Posterior vena cava (tissue), 2 donors: ENCODE results near the gene F8. TPM values are rescaled to one million over a fixed set of nuclear protein-coding genes. Genes with fewer than 3 reads are reported as not detected.
"Not testable (repeated sequence)": the region's sequence is repeated elsewhere in the genome, so short reads cannot be mapped to it uniquely, and the experiment has no call there.

Experiments
- DNase-seq: peaks from one replicate; pipeline ENCODE4 v3.0.0-alpha.2; 2020; ENCODE audit warnings: low spot score
- intact Hi-C, 2 donors: fragments of 100-400 bp; cut with DNase I; formaldehyde crosslinking; loops; one replicate each; pipeline versions ENCODE4 v1.14.1 to v1.14.2; 2022 to 2023
- total RNA-seq, 2 donors: library from RNA; stranded (reverse); fragmentation: NEBNext Ultra II Directional; extraction: Animal tissue kit (Norgen Biotek cat#: 25700); gene quantifications; one replicate each; pipeline ENCODE4 v1.2.1, GENCODE V29; 2021
- donor health status: DM: yes; HTN: yes; CAD: no.
- donor health status: DM: yes; HTN: yes; CAD: no.

F8 gene
- total RNA-seq, 2 donors from 2014 or later, result 28.1 to 31.0 TPM

DNA sequence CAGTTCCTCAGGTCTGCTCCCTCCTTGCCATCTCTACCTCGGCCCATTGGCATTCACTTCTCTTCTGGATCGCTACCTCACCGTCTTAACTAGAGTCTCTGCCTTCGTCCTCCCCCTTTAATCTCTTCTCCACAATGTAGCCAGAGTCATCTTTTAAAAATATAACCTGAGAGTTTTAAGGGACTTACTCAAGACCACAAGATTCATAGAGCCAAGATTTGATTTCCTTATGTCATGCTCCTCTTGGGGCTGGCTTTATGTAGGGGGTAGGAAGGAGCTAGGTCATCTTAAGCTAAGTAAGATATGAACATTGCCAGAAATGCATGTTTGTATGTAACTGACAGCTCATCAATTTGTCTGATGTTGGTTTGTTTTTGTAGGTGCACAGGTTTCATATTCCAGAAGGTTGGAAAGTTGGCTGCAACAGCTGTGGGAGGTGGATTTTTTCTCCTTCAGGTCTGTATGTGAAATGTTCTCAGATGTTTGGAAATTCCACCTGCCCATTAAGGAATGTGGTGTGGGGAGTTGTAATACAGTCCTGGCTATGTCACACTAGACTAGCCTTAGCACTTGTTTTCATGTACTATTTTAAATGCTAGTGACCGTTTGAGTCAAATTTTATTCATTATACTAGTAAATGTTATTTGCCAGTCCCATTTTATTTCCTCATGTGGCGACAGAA lies 23.7 kb upstream of the F8 start:
- DNase-seq, result no peak
- intact Hi-C loops, result no loop called here

DNA sequence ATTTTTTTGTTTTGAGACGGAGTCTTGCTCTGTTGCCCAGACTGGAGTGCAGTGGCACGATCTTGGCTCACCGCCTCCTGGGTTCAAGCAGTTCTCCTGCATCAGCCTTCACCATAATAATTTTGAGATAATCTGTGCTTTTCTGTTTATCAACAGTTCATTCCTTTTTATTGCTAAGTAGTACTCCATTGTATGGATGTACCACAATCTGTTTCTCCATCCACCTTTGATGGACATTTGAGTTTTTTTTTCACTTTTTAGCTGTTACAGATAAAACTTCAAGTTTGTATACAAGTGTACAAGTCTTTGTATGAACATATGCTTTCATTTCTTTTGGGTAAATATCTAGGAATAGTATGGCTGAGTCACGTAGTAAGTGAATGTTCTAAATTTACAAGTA lies 13.2 kb upstream of the F8 start:
- DNase-seq, result no peak
- intact Hi-C loops, result loop anchor here in 1 of 2 donors (5.0 kb wide), 1 partner anchor 278 kb away; no protein-coding TSS in a partner anchor

DNA sequence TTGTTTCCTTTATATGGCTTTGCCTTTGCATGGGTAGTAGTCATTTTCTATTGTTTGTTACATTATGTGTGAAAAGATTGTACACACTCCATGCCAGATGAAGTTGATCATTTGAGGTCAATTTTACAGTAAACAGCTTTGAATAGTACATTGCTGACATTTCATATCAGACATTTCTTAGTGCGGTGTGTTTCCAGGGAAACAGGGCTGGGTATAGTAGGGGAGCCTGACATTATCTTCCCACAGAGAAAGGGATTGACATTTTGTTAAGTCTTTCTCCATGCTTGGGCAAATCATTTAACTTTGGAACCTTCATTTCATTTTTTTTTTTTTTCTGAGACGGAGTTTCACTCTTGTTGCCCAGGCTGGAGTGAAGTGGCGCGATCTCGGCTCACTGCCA lies 9.1 kb upstream of the F8 start:
- DNase-seq, result no peak
- intact Hi-C loops, result no loop called here

DNA sequence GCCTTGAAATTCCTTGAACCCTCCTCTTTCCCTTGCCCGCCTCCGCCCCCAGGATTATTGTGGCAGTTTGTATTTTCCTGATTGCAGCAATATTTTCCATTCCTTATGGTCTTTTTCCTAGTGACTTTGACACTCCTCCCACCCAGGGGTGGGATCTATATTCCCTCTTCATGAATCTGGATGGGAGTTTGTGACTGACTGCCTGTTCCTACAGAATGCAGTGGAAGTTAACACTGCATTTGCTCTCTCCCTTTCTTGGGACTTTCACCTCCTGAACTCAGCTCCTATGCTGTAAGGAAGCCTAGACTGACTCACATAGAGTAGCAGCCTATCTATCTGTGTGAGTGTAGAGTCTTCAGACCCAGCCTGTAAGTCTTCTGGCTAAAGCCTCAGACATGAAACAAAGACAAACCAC lies 6.4 kb upstream of the F8 start:
- DNase-seq, result no peak

DNA sequence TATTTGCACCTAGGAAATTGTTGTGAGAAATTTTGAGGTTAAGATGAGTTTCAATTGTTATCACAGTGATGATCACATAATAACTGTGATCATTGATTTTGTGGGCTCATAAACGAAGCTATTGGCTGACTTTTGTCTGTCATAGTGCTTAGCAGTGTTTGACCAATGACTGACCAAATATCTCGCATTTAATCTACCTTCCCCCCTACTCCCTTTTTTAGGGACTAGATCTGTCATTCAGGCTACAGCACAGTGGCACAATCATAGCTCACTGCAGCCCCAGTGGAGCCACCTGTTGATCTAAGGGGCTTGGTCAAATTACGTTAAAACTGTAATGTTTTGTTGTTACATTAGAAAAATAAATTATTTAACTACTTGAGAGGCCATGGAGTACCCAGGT lies 5.6 kb upstream of the F8 start:
- intact Hi-C loops, result no loop called here

More for the DNA sequence above, 6.4 kb upstream of the F8 start:
- intact Hi-C loops, result no loop called here

DNA sequence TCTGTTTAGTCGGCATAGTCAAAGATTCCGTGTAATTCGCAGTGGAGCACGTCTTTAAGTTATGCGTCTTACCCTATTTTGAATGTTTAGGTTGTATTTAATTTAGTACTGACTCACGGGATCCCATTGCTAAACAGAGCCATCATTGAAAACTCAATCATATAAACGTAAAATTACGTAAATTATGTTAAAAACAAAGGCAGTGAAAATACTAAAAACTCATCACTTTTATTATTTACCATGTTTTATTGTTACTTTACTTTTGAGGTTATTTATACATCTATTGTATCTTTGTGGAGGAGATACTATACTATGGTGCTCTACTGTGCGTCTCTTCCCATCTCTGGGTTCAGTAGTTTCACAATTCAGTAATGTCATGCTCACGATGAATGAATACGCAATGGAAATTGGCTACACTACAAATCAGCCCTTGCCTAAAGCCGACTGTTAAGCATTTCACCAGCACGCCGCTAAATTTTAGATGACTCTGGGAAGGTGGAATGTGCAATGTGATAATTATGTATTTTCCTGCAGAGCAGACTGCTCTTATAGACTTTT lies 5.1 kb upstream of the F8 start:
- DNase-seq, result no peak
- intact Hi-C loops, result no loop called here

More for the DNA sequence above, 5.6 kb upstream of the F8 start:
- DNase-seq, result no peak

DNA sequence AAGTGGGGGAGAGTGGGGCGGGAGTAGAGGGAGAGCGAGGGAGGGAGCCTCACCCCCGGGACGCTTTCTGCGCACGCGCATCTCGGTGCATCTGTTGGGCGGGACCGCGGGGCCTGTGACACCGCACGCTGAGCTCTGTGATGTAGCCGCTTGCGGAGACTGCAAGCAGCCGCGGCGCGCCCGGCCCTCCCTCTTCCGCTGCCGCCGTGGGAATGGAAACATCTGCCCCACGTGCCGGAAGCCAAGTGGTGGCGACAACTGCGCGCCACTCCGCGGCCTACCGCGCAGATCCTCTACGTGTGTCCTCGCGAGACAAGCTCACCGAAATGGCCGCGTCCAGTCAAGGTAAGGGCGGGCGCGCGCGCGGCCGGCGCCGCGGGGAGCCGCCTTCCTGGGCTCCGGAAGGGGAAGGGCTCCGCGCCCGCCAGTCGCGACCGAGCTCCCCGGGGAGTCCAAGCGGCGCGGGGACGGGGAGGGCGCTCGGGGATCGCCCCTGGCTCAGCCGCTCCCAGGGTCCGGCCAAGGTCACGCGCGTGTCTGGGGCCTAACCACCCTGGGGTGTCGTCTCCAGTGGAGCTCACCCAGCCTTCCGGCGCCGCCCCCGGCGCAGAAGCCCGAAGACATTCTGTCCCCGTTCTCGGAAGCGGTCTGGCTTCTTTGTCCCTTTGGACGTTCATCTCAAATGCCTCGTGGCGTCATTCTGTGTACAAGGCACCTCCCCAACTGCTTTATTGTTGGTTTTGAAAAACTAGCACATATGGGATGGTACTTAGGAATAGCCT lies 4.4 kb upstream of the F8 start, which contains the start of gene FUNDC2:
TSS of gene FUNDC2 (plus strand) at position 118 of the 782 bp plus-strand sequence. CDS start at position 213, 95 bp downstream.
- intact Hi-C loops, result no loop called here
- peak; percentile 98 for DNase-seq

DNA sequence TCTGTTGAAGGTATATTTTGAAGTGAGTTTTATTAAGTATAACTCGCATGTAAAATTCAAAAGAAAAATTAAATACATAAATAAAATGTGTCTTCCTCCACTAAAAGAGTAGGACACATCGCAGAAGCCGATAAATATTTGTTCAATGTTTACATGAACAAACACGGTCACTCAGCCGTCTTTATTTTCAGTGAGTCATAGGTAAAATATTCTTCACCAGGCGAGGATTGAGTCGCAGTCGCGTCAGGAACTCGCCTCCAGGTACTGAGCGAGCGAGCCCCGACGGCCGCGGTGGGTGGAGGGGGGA lies 3.9 kb upstream of the F8 start:
- no peak for DNase-seq

DNA sequence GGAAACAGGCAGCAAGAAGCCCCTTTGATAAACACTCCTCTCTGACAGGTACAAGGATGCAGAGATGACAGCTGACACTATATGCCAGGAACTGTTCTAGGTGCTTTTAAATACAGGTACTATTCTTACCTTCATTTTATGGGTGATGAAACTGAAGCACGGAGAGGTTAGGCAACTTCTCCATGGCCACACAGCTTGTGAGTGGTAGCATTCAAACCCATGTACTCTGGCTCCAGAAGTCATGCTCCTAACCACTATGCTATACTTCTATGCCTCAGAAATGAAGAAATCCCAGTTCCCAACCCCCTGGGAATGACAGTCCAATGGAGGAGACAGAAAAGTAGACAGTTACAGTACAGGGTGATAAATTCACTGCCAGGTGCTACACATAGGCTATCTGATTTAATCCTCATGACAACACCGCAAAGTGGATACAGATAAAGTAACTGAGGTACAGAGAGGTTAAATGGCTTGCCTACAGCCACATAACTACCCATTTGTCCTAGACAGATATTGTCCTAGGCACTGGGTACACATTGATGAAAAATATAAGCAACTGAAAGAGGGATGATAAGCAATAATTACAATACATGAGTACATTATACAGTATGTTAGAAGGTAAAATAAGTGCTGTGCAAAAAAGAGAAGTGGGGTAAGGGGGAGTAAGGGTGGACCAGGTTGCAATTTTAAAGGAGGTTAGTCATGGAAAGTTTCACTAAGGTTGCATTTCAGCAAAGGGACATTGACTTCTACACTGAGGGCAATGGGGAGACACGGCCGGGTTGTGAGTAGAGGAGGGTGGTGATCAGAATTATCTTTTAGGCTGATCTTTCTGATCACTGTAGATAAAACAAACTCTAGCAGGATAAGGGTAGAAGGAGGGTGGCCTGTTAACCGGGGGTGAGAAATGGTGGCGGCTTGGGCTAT lies 1.6 kb upstream of the F8 start:
- DNase-seq, result no peak
- intact Hi-C loops, result no loop called here

More for the DNA sequence above, 3.9 kb upstream of the F8 start:
- intact Hi-C loops, result no loop called here

DNA sequence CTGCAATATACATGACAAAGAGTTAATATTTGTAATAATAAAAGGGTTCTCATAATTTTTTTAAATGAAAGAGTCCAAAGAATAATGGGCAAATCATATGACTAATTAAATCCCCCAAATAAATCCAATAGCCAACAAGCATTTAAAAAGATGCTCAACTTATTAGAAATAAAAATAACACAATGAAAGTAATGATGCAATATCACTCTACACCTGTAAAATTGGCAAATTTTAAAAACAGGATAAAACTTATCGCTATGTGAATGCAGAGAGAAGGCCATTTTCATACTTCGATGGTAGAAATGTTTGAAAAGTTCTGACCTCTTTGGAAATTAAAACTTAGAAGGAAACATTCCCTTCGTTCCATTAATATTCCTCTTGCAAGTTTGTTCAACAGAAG lies 1.9 kb downstream of the F8 start:
- intact Hi-C loops, result no loop called here
- no peak for DNase-seq

DNA sequence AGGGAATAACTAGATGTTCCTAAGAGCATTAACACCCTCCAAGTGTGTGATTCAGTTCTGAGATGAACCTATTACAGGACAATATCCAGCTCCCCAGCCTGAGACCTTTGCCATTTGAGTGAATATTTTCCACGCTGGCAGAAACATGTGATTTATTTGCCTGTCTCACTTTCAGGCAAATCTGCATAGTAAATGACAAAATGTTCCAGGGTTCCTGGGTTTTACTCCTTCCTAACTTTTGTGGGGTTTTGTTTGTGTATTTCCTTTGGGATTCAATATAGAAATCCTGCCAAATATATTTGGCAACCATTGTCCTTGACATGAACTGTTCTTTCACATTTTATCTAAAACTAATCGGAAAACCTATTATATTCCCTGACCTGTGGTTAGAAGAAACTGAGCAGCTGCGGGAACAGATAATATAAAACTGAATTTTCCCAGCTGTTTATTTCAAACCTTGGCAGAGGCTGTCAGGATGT lies 12.5 kb downstream of the F8 start:
- DNase-seq, result no peak
- intact Hi-C loops, result no loop called here

DNA sequence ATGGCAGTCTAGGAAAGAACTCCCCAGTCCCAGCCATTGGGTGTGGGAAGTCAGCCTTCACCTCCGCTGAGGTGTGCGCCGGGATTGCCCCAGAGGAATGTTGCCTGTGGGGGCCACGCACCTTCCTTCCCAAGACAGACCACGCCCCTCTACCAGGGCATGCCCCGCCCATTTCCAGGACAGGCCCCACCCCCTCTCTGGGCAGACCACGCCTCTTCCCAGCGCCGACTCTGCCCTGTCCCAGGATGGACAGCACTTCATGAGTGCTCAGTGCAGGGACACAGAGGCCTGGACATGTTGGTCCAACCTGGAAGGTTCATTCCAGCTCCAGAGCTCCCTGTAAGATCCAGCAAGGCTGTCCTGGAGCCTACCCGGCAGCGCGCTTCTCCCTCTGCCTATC lies 13.9 kb downstream of the F8 start:
- intact Hi-C loops, DNase-seq: not testable (repeated sequence)

DNA sequence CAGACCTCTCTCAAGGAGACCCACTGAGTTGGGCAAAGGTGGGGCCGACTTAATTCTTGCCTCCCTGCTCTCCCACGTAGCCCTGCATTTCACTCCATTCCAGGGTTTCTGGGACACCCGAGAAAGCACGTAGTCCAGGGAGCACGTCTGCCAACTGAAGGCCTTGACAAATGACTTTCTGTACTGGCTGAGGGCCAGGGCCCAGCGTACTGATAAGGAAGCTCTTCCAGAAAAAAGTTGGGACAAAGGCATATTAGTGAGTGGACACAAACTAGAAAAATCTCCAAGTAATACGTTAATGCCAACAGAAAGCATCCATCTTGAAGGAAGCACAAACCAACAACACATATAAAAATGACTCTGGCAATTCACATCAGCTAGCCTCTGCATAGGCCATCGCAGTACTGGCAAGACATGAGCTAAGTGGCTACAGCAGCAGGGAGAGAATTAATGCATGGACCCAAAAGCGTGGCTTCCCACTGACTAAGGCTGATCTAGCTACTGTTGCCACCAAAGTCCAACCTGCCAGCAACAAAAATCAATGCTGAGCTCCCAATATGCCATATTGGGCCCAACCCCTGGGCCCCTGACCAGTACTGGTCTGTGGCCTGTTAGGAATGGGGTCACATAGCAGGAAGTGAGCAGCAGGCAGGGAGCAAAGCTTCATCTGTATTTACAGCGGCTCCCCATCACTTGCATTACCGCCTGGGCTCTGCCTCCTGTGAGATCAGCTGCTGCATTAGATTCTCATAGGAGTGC lies 15.4 kb downstream of the F8 start:
- intact Hi-C loops, DNase-seq: not testable (repeated sequence)

DNA sequence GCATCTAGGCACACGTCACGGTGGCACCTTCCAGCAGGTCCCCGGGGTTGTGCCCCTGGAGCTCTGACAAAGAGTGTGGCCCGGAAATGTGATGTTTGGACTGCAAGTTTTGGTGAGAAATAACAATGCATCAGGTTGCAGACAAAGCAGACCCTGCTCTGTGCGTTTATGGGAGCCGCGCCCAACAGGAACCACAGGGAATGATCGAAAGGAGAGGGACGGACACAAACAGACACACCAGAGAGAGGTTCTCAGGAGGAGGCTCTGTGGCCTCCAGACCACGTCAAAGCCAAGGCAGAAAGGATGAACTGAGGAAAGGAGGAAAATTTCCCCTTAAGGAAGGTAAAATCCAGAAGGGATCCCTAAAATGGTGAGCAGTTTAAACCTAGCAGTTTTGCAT lies 16.1 kb downstream of the F8 start:
- DNase-seq, intact Hi-C loops: not testable (repeated sequence)

DNA sequence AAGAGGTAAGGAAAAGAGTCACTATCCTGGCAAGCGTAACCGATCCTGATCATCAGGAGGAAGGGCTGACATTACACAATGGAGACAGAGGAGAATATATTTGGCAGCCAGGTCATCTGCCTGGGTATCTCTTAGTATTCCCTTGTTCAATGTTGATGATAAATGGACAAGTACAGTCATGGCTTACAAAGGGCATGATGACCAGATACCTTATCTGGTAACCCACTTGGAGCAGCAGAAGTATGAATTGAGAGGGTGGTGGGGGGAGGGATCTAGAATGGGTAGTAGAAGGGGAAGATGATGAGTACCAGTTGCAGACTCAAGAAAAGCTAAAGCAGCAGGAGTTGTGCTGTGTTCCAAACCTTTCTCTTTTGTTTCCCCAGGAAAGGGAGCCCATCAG lies 17.3 kb downstream of the F8 start:
- intact Hi-C loops, result no loop called here
- DNase-seq, result no peak

DNA sequence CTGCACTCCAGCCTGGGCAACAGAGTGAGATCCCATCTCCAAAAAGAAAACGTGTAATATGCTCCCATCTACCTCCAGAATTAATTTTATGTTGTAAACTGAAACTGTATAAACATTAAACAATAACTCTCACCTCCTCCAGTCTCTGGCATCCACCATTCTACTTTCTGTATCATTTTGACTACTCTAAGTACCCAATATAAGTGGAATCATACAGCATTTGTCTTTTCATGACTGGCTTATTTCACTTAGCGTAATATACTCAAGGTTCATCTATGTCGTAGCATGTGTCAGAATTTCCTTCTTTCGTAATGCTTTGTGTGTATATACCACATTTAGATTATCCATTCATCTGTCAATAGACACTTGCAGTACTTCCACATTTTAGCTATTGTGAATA lies 20.6 kb downstream of the F8 start:
- no peak for DNase-seq
- intact Hi-C loops, result no loop called here

DNA sequence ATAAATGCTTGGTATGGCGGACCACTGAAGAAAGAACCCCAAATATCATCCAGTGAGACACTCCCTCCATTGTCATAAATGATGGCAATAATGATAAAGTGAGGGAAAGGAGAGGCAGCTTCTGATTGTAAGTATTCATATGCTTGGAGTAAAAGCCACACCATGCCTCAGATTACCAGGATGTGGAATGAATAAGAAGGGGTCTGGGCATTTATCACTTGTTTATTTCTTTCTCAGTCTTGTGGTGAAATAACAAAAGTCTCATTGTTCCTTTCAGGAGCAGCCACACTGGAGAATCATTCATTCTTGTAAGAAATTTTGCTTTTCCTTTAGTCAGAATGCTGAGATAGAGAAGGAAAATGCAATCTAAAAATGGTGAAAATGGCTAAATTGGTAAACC lies 21.7 kb downstream of the F8 start:
- intact Hi-C loops, result no loop called here
- DNase-seq, result no peak

DNA sequence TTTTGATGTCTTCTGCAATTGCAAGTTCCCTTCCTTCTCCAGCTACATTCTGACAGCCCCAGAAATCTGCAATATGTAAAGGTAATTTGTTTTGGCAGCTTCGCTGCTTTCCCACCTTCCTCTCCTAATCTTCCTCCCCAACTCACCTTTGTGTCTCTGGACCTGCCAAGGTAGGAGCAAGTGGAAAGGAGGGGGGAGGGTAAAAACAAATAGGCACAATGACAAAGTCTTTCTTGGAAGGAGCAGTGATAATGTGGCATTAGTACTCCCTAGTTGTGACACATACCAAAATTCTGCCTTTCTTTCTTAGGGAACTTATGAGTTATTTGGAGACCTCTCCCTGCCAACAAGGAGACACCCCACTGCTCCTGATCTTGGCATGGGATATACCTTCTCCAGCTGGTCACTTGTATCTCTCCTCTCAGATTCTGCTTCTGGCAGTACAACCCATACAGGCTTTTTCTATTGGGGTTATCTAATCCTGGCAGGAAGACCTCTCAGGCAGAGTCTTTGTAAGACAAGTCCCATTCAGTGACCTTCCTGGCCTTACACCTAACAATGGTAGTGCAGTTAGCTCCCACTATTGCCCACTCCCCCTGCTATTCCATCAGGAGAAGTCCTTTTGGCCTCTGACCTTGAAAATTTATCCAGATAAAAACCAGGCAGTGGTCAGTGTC lies 24.2 kb downstream of the F8 start:
- no peak for DNase-seq
- intact Hi-C loops, result no loop called here
